ENCODE results near the gene OR2T35. TPM values are rescaled to one million over a fixed set of nuclear protein-coding genes. Genes with fewer than 3 reads are reported as not detected.

OR2T35 gene
- total and polyA plus RNA-seq, 9 of the 15 experiments (the other 6 are each of a cell fraction or from before 2014, with no cell fraction given), result not detected

DNA sequence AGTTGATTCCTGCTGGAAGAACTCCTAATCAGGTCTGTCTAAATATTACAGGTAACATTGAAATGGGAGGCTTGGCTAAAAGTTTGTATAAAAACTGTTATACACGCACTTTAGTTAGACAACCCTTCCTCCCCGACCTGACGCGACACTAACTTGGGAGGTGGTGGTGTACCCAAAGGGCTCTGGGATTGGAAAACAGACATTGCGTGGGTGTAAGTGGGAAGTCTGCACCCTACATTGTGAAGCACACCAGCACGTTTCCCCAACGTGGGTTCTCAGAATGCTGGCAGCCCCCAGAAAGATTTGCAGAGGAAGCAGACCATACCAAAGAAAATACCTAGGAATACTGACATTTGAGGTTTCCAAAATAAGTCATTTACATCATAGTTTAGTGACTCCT is 27.0 kb downstream of the OR2T35 start (continued):
- TF ChIP-seq RUNX1 (IDR thresholded peaks at IDR 0.05; ENCODE audit: low read depth) (no peak), ZNF586 (CRISPR knock-in tag; conservative IDR thresholded peaks at IDR 0.05) (no peak), ETV1 (tag; conservative IDR thresholded peaks at IDR 0.05; ENCODE audit: low read depth) (no peak)

DNA sequence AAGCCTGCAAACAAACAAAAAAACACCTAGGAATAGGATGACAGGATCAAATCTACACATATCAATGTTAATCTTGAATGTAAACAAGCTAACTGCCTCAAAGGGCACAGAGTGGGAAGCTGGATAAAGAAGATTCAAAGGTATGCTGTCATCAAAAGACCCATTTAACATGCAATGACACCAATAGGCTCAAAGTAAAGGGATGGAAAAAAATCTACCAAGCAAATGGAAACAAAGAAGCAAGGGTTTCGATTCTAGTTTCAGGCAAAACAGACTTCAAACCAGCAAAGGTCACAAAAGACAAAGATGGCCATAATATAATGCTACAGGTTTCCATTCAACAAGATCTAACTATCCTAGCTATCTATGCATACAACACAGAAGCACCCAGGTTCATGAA is 31.3 kb downstream of the OR2T35 start:
- no peaks in the 10 kb centered on the region for H3K9me3 ChIP-seq (replicated peaks; ENCODE audit: control insufficient read depth, insufficient read depth, low read depth, low read length)
- no peak overlapping the region for H3K27ac ChIP-seq (ENCODE audit: extremely low read depth, low read depth, low read length)
- TF ChIP-seq PHB (CRISPR knock-in tag; IDR thresholded peaks at IDR 0.05) (no peak), FIP1L1 (IDR thresholded peaks at IDR 0.05; ENCODE audit: low read depth, low read length, poor library complexity, severe bottlenecking) (no peak), ZNF778 (CRISPR knock-in tag; IDR thresholded peaks at IDR 0.05) (no peak), ZNF224 (CRISPR knock-in tag; IDR thresholded peaks at IDR 0.05) (no peak), ETV6 (IDR thresholded peaks at IDR 0.05; ENCODE audit: borderline replicate concordance in 1 of 2, low read depth in 2 of 2, low read length in 1 of 2) (no peak), ETV6 (CRISPR knock-in tag; IDR thresholded peaks at IDR 0.05; ENCODE audit: borderline replicate concordance) (no peak), EP400 (IDR thresholded peaks at IDR 0.05) (no peak), TSC22D4 (tag; IDR thresholded peaks at IDR 0.05) (no peak)
- TF ChIP-seq, protein P1, sequence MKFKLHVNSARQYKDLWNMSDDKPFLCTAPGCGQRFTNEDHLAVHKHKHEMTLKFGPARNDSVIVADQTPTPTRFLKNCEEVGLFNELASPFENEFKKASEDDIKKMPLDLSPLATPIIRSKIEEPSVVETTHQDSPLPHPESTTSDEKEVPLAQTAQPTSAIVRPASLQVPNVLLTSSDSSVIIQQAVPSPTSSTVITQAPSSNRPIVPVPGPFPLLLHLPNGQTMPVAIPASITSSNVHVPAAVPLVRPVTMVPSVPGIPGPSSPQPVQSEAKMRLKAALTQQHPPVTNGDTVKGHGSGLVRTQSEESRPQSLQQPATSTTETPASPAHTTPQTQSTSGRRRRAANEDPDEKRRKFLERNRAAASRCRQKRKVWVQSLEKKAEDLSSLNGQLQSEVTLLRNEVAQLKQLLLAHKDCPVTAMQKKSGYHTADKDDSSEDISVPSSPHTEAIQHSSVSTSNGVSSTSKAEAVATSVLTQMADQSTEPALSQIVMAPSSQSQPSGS (CRISPR knock-in tag; IDR thresholded peaks at IDR 0.05), result no peak
- no peak for ATAC-seq
- H3K36me3 ChIP-seq (ENCODE audit: control insufficient read depth, insufficient read depth, low read length), result no peaks in the 10 kb centered on the region
- intact Hi-C loops (cut with micrococcal nuclease) (no loop called here), in situ Hi-C loops (cut with MboI) (no loop called here)
- CTCF ChIA-PET (ENCODE audit: low intra/inter-chr PET ratio), result no interaction called here
- H3K4me1 ChIP-seq (replicated peaks in 1 of 2; ENCODE audit: control insufficient read depth in 2 of 2, insufficient read depth in 2 of 2, low read length in 2 of 2), result no peaks in the 10 kb centered on the region
- no peak for DNase-seq (ENCODE audit: extremely low read depth in 1 of 4, low spot score in 3 of 4)
- H3K79me2 ChIP-seq (ENCODE audit: control insufficient read depth, insufficient read depth, low read length), result no peaks in the 10 kb centered on the region
- H3K4me2 ChIP-seq (ENCODE audit: insufficient read depth, low read length), result no peak overlapping the region
- H3K27me3 ChIP-seq (ENCODE audit: control insufficient read depth in 2 of 2, insufficient read depth in 2 of 2, low read length in 2 of 2), result no peaks in the 10 kb centered on the region
- no TSS peak for BruUV-seq (replicated peaks)
- POLR2A ChIA-PET, result no interaction called here
- H2AFZ ChIP-seq (ENCODE audit: low read depth, low read length), result no peak overlapping the region
- WGBS (ENCODE audit: insufficient coverage, low coverage, missing lambda C conversion rate), result no CpG with 5 or more reads among the region's 1 CpG
- FAIRE-seq, result no peak
- no peaks in the 10 kb centered on the region for H4K20me1 ChIP-seq (replicated peaks; ENCODE audit: control insufficient read depth, insufficient read depth, low read length)
- H3K4me3 ChIP-seq, result no peak overlapping the region
- no peak overlapping the region for H3K9ac ChIP-seq (ENCODE audit: insufficient read depth in 1 of 2, low read depth in 2 of 2, low read length in 2 of 2)
- H3K9me1 ChIP-seq (ENCODE audit: control insufficient read depth, insufficient read depth, low read length), result no peaks in the 10 kb centered on the region
